ENCODE data around the gene PRSS50. TPM values are rescaled to one million over a fixed set of nuclear protein-coding genes. Genes with fewer than 3 reads are reported as not detected.
A peak's percentile ranks its signal among the peaks of the same experiment; 100 is the strongest.

PRSS50 gene
- total and polyA plus RNA-seq, 7 donors = 0.03 to 1.1 (median 0.49) TPM; not detected in 3

GRCh38 chr3:46702246-46703012 is 15.2 kb downstream of the PRSS50 start:
- H3K36me3 ChIP-seq = no peaks in the 10 kb centered on the region
- peaks cover 0 to 18% (median 14%) of the 10 kb centered on the region in 3 donors for H3K27me3 ChIP-seq
- no peak overlapping the region for H3K4me3 ChIP-seq
- no peak overlapping the region for H3K27ac ChIP-seq
- TF ChIP-seq CTCF (IDR thresholded peaks at IDR 0.05) (no peak), EP300 (IDR thresholded peaks at IDR 0.05) (no peak), POLR2A (IDR thresholded peaks at IDR 0.05) (no peak), POLR2AphosphoS5 (IDR thresholded peaks at IDR 0.05) (no peak)
- H3K9me3 ChIP-seq = no peaks in the 10 kb centered on the region
- intact Hi-C loops (cut with DNase I) = no loop called here
- WGBS, 2 donors = 73 to 95% methylated on average over 4 of the region's 4 CpGs
- peaks cover 0 to 25% (median 17%) of the 10 kb centered on the region in 4 donors for H3K4me1 ChIP-seq
- no peak for DNase-seq

DNA sequence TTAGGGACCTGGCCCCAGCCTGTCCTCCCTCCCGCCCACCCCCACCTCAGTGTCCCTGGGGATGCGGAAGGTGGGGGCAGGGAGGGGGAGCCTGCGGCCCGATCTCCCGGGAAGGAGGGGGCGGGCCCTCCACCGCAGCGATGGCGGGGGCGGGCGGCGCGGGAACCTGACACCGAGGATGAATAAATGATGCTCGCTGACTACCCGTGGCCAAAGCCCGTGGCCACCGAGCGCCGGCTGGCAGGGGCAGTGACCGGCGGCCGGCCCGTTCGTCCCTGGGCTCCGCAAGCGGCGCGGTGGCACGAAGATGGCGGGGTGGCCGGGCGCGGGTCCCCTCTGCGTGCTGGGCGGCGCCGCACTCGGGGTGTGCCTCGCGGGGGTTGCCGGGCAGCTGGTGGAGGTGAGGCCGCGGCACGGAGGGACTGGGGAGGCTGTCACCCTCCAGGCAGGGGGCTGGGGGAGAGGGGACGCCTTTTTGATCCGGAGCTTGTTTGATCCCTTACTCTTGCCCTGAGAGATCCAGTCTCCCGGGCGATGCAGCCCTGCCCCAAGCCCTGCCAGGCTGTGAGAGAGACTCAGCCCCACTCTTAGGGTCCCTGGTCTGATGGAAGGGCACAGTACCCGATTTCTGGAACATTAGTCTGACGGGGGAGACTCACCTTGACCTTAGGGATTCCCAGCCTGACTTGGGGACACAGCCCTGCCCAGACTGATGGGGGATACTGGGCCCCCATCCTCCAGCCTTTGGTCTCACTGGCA is 16.3 kb downstream of the PRSS50 start, which contains the start of gene TMIE:
Gene TMIE (plus strand): TSS at position 212 of the 759 bp plus-strand sequence. CDS start 96 bp downstream, at position 308.
- no peak for TF ChIP-seq EP300 (IDR thresholded peaks at IDR 0.05)
- no peak for TF ChIP-seq POLR2A (IDR thresholded peaks at IDR 0.05)
- Histone ChIP-seq H3K4me3 (peak within 1 kb of the TSS in 3 of 4 donors; percentile 23 to 51 (median 49)), H3K9me3 (no peaks in the 10 kb centered on the region), H3K27ac (peak within 1 kb of the TSS in 1 of 4 donors; percentile 14), H3K27me3 (peaks cover 0 to 18% (median 14%) of the 10 kb centered on the region in 3 donors), H3K4me1 (peaks cover 0 to 33% (median 26%) of the 10 kb centered on the region in 4 donors), H3K36me3 (no peaks in the 10 kb centered on the region)
- 4 to 10% methylated on average over 51 of the region's 51 CpGs for WGBS, 2 donors
- intact Hi-C loops (cut with DNase I) = no loop called here
- no peak for DNase-seq

GRCh38 chr3:46700772-46701171 is 16.9 kb downstream of the PRSS50 start:
- WGBS, 2 donors = 31 to 60% methylated on average over 4 of the region's 4 CpGs
- Histone ChIP-seq H3K27me3 (peaks cover 0 to 18% (median 14%) of the 10 kb centered on the region in 3 donors), H3K4me1 (peaks cover 0 to 39% (median 32%) of the 10 kb centered on the region in 4 donors), H3K27ac (peak overlapping the region in 1 of 4 donors; percentile 14), H3K9me3 (no peaks in the 10 kb centered on the region), H3K4me3 (peak overlapping the region in 3 of 4 donors; percentile 23 to 51 (median 49)), H3K36me3 (no peaks in the 10 kb centered on the region)
- intact Hi-C loops (cut with DNase I) = no loop called here
- TF ChIP-seq POLR2A (IDR thresholded peaks at IDR 0.05) (no peak), EP300 (IDR thresholded peaks at IDR 0.05) (no peak), POLR2AphosphoS5 (IDR thresholded peaks at IDR 0.05) (no peak), CTCF (IDR thresholded peaks at IDR 0.05) (no peak)
- DNase-seq = no peak

DNA sequence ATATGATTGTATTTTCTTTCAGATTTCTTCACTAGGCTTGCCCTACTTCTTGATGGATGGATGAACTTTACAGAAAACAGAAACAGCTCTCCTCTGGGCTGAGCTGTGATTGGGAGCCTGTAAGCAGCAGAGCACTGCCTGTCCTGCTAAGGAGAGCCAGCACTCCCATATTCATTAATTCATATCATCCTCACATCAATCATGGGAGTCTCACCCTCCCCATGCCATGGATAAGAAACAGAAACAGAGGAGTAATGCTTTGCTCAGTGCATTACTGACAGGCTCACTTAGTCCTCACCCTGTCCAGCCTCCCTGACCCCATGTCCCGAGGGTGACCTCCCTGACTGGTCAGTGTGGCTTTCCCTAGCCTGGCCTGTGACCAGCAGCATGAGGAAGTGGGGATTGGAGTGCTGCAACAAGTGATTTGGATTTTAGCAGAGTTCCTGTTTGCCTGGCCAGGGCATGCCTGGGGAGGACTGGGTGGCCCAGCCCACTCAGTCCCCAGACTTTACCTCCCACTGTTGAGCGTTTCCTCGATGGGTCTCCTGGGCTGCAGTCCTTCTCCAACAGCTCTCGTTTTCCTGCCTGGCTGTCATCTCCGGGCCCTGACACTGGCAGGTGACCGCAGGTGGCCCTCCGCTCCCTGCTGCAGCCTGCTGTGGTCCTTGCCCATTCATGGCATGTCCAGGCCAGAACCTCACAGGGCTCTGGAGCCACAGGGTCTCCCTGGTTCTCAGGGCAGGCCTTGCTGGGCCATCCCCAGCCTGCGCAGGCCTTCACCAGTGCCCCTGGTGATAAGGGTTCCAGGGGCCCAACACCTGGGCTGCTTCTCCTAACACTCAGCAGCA is 17.8 kb downstream of the PRSS50 start:
- DNase-seq = peak; percentile 82

More for the DNA sequence above, 17.8 kb downstream of the PRSS50 start:
- no peak for TF ChIP-seq CTCF (IDR thresholded peaks at IDR 0.05)
- no peak for TF ChIP-seq EP300 (IDR thresholded peaks at IDR 0.05)
- TF ChIP-seq POLR2A (IDR thresholded peaks at IDR 0.05) = no peak
- TF ChIP-seq POLR2AphosphoS5 (IDR thresholded peaks at IDR 0.05) = peak in 2 of 4 donors; percentile 12 to 42
- Histone ChIP-seq H3K27ac (peak overlapping the region in 1 of 4 donors; percentile 14), H3K36me3 (no peaks in the 10 kb centered on the region), H3K27me3 (peaks cover 0 to 18% (median 14%) of the 10 kb centered on the region in 3 donors), H3K4me3 (no peak overlapping the region), H3K4me1 (peaks cover 0 to 46% (median 39%) of the 10 kb centered on the region in 4 donors), H3K9me3 (no peaks in the 10 kb centered on the region)
- WGBS, 2 donors = 80 to 86% methylated on average over 8 of the region's 8 CpGs
- intact Hi-C loops (cut with DNase I) = no loop called here

All from sigmoid colon (tissue), 7 donors.